ENCODE results near the gene APPBP2.

- TF ChIP-seq CTCF (IDR thresholded peaks at IDR 0.05; ENCODE audit: extremely low read depth in 1 of 2, insufficient read depth in 1 of 2, low read depth in 1 of 2, low read length in 2 of 2): no peak
- no peak for TF ChIP-seq GATA2 (IDR thresholded peaks at IDR 0.05; ENCODE audit: insufficient read depth, insufficient read length, low read depth, low read length)
- no peak for TF ChIP-seq EZH2 (IDR thresholded peaks at IDR 0.05; ENCODE audit: borderline replicate concordance, low read depth, low read length, severe bottlenecking)
- no peak for TF ChIP-seq POLR2A (IDR thresholded peaks at IDR 0.05; ENCODE audit: low read depth, low read length)
- TF ChIP-seq POLR2AphosphoS5 (IDR thresholded peaks at IDR 0.05; ENCODE audit: insufficient read depth, low read depth, low read length): no peak
- TF ChIP-seq MAX (IDR thresholded peaks at IDR 0.05; ENCODE audit: insufficient read depth, insufficient read length): no peak
These were observed 12.0 kb downstream of the APPBP2 start for GRCh38 chr17:60514053-60514452.
